Body of pancreas (tissue), 4 donors: ENCODE data around the gene EZH1. TPM values are rescaled to one million over a fixed set of nuclear protein-coding genes. Genes with fewer than 3 reads are reported as not detected.

Experiments
- ATAC-seq: fragments of 150-250 bp; one replicate; pipeline ENCODE4 v1.9.1; 2016
- DNase-seq, 4 donors: peaks; one replicate each; pipeline ENCODE4 v3.0.0-alpha.2; 2019
- H3K27ac ChIP-seq, 4 donors: fragments of 200-600 bp; sonication (generic); 1 replicate in 3 of 4; 2 replicates in 1 of 4; pipeline versions ENCODE4 v1.5.1 to v1.6.1; 2016 to 2019; ENCODE audit warnings: mild to moderate bottlenecking in 1 of 4, mixed read lengths in 1 of 4, moderate library complexity in 1 of 4
- H3K27me3 ChIP-seq, 2 donors: fragments of 200-600 bp; sonication (generic); one replicate each; pipeline ENCODE4 v1.6.0; 2016; ENCODE audit warnings: mild to moderate bottlenecking in 1 of 2
- H3K36me3 ChIP-seq, 2 donors: fragments of 200-600 bp; sonication (generic); replicated peaks in 1 of 2; 2 replicates each; pipeline ENCODE4 v1.5.1; 2016; ENCODE audit warnings: low read depth in 2 of 2; ENCODE audit not compliant: insufficient read depth in 1 of 2
- H3K4me1 ChIP-seq: fragments of 200-600 bp; sonication (generic); one replicate; pipeline ENCODE4 v1.6.0; 2016
- H3K4me3 ChIP-seq, 2 donors: fragments of 200-600 bp; sonication (generic); 1 replicate in 1 of 2; 2 replicates in 1 of 2; pipeline ENCODE4 v1.5.1; 2016 to 2019
- H3K9me3 ChIP-seq, 3 donors: fragments of 200-600 bp; sonication (generic); 1 replicate in 2 of 3; 2 replicates in 1 of 3; pipeline ENCODE4 v1.5.1; 2016
- CTCF ChIP-seq, 7 experiments: fragments of 450-650 bp in 4 of 7; fragments of 200-600 bp in 3 of 7; sonication (generic) in 3 of 7; IDR thresholded peaks; one replicate each; pipeline ENCODE4 v1.5.1; 2016 to 2019; ENCODE audit warnings: antibody characterized with exemption in 7 of 7
- POLR2A ChIP-seq, 3 donors: fragments of 450-650 bp; IDR thresholded peaks; one replicate each; pipeline ENCODE4 v1.6.1; 2016; ENCODE audit warnings: antibody characterized with exemption in 3 of 3, mild to moderate bottlenecking in 2 of 3
- WGBS, 2 donors: methylation state at CpG; one replicate each; pipeline ENCODE4 v1.1.5; 2017; 5-methylcytosine and 5-hydroxymethylcytosine counted together
- intact Hi-C: fragments of 100-400 bp; cut with DNase I; formaldehyde crosslinking; loops from one replicate; pipeline ENCODE4 v1.15.1; 2023
- total RNA-seq, 2 donors: library from RNA; depleted of rRNA; stranded (reverse); fragments of >200 nt; gene quantifications; one replicate each; pipeline ENCODE4 v1.1.0, GENCODE V29; 2016

The EZH1 gene
- total RNA-seq, 2 donors from 2014 or later = 19.1 to 28.5 TPM

- 25% methylated on average over 37 to 52 of the region's 52 CpGs for WGBS, 2 donors
- H3K4me3 ChIP-seq = no peak overlapping the region
- TF ChIP-seq POLR2A (IDR thresholded peaks at IDR 0.05) (no peak), CTCF (IDR thresholded peaks at IDR 0.05) (no peak)
- no peak for DNase-seq
- no peak overlapping the region for H3K27ac ChIP-seq
- H3K36me3 ChIP-seq = no peaks in the 10 kb centered on the region
- H3K27me3 ChIP-seq = peaks cover 0 to 32% of the 10 kb centered on the region in 2 donors
- ATAC-seq = no peak
- H3K9me3 ChIP-seq = no peaks in the 10 kb centered on the region
- intact Hi-C loops = no loop called here
- H3K4me1 ChIP-seq = peaks cover 25% of the 10 kb centered on the region
Measured at GRCh38 chr17:42784811-42785592, 40.2 kb upstream of the EZH1 start.

DNA sequence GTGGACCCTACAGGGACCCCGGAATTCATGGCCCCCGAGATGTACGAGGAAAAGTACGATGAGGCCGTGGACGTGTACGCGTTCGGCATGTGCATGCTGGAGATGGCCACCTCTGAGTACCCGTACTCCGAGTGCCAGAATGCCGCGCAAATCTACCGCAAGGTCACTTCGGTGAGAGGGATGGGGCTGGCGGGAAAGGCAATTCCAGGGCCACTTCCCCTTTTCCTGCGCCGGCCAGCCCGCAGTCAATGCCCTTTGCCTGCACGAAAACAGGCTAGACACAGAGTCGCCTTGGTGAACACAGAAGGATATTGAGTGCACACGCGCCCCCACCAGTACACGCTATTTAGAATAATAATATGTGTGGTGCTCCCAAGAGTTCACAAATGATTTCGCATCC lies 39.6 kb upstream of the EZH1 start:
- no peak for TF ChIP-seq POLR2A (IDR thresholded peaks at IDR 0.05)
- intact Hi-C loops = no loop called here
- ATAC-seq = no peak
- no peak overlapping the region for H3K4me3 ChIP-seq
- peaks cover 0 to 32% of the 10 kb centered on the region in 2 donors for H3K27me3 ChIP-seq
- no peaks in the 10 kb centered on the region for H3K9me3 ChIP-seq
- no peak overlapping the region for H3K27ac ChIP-seq
- 16 to 21% methylated on average over 7 to 25 of the region's 25 CpGs for WGBS, 2 donors
- no peak for DNase-seq
- H3K4me1 ChIP-seq = peaks cover 28% of the 10 kb centered on the region
- H3K36me3 ChIP-seq = no peaks in the 10 kb centered on the region

GRCh38 chr17:42783791-42784138 lies 38.9 kb upstream of the EZH1 start:
- no peak for DNase-seq
- Histone ChIP-seq H3K4me1 (peaks cover 28% of the 10 kb centered on the region), H3K27ac (no peak overlapping the region), H3K27me3 (peaks cover 0 to 32% of the 10 kb centered on the region in 2 donors), H3K36me3 (peaks cover 0 to 2% of the 10 kb centered on the region in 2 donors), H3K4me3 (no peak overlapping the region), H3K9me3 (no peaks in the 10 kb centered on the region)
- intact Hi-C loops = no loop called here
- WGBS, 2 donors = 25 to 27% methylated on average over 19 to 22 of the region's 22 CpGs
- no peak for ATAC-seq
- TF ChIP-seq CTCF (IDR thresholded peaks at IDR 0.05) (no peak), POLR2A (IDR thresholded peaks at IDR 0.05) (no peak)

DNA sequence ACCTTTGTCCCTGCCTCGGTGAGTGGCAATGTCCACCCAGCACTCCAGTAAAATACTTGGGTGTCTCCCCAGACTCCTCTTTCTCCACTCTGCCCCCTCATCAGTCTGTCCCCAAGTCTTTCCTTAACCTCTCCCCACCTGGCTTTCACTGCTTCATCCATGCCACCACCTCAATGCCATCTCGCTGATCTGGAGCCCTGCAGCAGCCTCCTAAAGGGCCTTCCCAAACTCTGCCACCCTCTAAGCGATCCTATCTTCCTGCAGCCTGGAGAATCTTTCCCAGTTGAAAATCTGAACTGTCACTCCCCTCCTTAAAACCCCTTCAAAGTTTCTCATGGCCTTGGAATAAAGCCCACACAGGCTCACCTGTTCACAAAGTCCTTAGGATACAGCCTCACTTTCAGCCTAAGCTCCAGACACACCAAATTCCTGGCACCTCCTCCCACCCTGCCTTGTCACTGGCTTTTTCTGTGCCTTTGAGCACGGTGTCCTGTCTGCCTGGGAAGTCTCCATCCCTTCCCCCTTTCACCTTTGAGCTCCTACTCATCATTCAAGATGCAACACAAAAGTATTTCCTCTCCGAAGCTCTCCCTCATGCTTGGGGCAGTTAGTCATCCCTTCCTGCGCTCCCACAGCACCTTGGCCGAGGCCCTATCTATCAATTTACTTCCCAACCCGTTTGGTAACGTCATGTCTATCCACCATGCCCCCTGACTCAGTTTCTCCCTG lies 38.4 kb upstream of the EZH1 start:
- Histone ChIP-seq H3K36me3 (peaks cover 0 to 5% of the 10 kb centered on the region in 2 donors), H3K4me1 (peaks cover 28% of the 10 kb centered on the region), H3K4me3 (no peak overlapping the region), H3K27me3 (peaks cover 0 to 32% of the 10 kb centered on the region in 2 donors), H3K27ac (no peak overlapping the region), H3K9me3 (no peaks in the 10 kb centered on the region)
- 39% methylated on average over 9 of the region's 9 CpGs for WGBS, 2 donors
- no peak for ATAC-seq
- TF ChIP-seq CTCF (IDR thresholded peaks at IDR 0.05) (no peak), POLR2A (IDR thresholded peaks at IDR 0.05) (no peak)
- DNase-seq = no peak
- intact Hi-C loops = no loop called here

DNA sequence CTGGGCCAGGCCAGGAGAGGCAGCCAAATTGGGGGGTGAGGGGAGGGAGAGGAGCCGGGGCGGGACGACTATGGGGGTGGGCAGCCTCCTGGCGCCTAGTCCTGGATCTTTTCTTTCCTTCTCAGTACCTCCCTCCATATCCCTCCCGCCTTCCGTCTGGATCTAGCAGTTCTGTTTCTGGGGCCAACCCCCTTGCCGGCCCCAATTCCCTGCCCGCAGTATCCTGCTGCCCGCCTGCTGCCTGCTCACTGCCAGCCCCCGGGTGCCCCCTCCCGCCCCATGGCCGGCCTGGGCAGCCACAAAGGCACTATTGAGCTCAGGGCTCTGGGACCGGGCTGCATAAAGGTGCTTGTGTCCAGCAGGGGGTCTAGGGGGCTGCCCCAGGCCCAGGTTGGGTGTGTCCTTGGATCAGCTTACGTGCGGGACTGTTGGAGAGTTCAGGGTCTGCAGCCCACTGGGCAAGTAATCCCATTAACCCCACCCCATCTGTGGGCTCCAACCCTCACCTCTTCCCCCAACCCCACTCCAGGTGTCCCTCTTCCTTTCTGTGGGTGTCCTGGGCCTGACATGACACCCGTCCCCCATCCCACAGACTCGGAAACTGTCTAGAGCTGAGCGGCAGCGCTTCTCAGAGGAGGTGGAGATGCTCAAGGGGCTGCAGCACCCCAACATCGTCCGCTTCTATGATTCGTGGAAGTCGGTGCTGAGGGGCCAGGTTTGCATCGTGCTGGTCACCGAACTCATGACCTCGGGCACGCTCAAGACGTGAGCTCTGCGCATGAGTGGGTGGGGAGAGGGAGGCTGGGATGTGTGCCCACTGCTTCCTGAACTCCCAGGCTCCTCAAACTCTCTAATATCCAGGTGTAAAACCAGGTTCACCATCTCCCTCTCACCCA lies 37.6 kb upstream of the EZH1 start:
- Histone ChIP-seq H3K4me3 (no peak overlapping the region), H3K27me3 (peaks cover 0 to 32% of the 10 kb centered on the region in 2 donors), H3K4me1 (peaks cover 28% of the 10 kb centered on the region), H3K27ac (no peak overlapping the region), H3K36me3 (peaks cover 6 to 9% of the 10 kb centered on the region in 2 donors), H3K9me3 (no peaks in the 10 kb centered on the region)
- intact Hi-C loops = no loop called here
- ATAC-seq (no peak), DNase-seq (no peak)
- TF ChIP-seq POLR2A (IDR thresholded peaks at IDR 0.05) (no peak), CTCF (IDR thresholded peaks at IDR 0.05) (no peak)
- 36 to 37% methylated on average over 24 to 27 of the region's 29 CpGs for WGBS, 2 donors
